Measurements from ENCODE around the gene LCE7A. TPM values are rescaled to one million over a fixed set of nuclear protein-coding genes. Genes with fewer than 3 reads are reported as not detected.

Gene LCE7A
- total RNA-seq (2022; extraction: Qiagen RNA extraction; ENCODE audit: low read depth) = not detected in 5 replicates

GRCh38 chr1:152859696-152860095, at the start of gene LCE7A:
Gene LCE7A (plus strand): TSS chr1:152859996. CDS start chr1:152860698, 702 bp downstream.

GRCh38 chr1:152811671-152812070, 48.1 kb upstream of the LCE7A start, which contains the start of gene LCE1B:
Gene LCE1B (plus strand): TSS chr1:152811971. CDS start chr1:152812447, 476 bp downstream.

GRCh38 chr1:152827173-152827572, 32.6 kb upstream of the LCE7A start, which contains the start of gene LCE1A:
Gene LCE1A (plus strand): TSS chr1:152827473. CDS start chr1:152827473, 0 bp downstream.

DNA sequence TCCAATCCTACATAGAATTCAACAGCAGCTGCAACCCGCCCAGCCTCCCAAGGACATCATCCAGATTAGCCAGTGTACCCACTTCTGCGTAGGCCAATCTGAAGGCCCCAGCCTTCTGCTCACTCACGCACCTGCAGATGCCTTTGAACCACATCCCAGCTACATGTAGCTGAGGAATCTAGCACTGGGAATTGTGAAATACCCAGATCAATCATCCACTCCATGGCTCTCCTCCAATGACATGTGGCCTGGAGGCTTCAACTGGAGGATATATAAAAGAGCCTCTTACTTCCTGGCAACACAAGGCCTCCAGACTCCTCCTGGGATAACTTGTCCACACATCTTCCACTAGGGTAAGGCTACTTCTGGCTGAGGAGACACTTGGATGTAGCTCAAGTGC, 17.2 kb upstream of the LCE7A start, which contains the start of gene LCE6A:
LCE6A (plus strand) TSS at position 301 of the 400 bp plus-strand sequence. CDS start 665 bp downstream, outside the sequence.

DNA sequence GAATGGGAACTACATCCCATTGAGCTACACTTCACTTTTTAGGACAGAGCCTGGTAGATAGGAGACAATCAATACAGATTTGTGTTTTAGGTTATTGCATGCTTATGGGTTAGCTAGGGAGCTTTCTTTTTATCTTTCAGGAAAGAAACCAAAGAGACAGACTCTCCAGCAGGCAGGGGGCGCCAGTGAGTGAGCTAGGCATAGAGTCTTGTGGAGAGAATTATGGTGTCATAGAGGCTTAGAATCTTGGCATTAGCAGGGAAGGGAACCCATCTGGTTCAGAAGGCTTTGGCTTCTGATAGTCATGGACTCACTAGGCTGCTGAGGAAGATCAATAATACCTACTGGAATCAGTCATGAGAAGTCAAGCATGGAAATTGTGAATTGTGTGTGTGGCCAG, 18.2 kb downstream of the LCE7A start, which contains the start of gene SMCP:
SMCP (plus strand) TSS at position 281 of the 400 bp plus-strand sequence. CDS start 6,101 bp downstream, outside the sequence.

DNA sequence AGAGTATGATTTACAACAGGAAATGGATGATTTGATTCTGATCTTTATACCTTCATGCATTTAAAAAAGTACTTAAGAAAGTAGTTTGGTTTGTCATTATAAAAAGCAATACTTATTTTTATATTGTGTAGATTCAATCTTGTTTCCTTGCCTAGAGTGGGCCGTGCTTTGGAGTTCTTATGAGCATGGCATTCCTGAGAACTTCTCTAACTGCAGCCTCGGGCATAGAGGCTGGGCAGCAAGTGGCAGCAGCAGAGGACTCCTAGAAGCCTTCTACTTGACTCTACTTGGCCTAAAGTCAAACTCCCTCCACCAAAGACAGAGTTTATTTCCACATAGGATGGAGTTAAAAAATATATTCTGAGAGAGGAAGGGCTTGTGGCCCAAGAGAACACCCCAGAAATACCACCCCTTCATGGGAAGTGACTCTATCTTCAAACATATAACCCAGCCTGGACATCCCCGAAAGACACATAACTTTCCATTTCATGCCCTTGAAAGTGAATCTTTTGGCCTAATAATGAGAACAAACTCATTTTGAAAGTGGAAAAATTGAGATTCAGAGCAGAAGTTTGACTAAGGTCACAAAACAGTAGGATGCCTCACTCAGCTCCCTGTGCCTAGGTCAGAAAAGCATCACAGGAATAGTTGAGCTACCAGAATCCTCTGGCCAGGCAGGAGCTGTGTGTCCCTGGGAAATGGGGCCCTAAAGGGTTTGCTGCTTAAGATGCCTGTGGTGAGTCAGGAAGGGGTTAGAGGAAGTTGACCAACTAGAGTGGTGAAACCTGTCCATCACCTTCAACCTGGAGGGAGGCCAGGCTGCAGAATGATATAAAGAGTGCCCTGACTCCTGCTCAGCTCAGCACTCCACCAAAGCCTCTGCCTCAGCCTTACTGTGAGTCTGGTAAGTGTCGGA, 48.1 kb downstream of the LCE7A start, which contains the start of gene IVL:
IVL (plus strand) TSS at position 861 of the 916 bp plus-strand sequence. CDS start 1,252 bp downstream, outside the sequence.

Other genes starting within 250 kb of the LCE7A start
- not detected in 5 replicates for gene LCE3B, start 246.2 kb upstream of the LCE7A start, total RNA-seq (2022; extraction: Qiagen RNA extraction; ENCODE audit: low read depth)
- gene LCE3A, start 236.9 kb upstream of the LCE7A start, total RNA-seq (2022; extraction: Qiagen RNA extraction; ENCODE audit: low read depth) = not detected in 5 replicates
- gene LCE2D, start 196.6 kb upstream of the LCE7A start, total RNA-seq (2022; extraction: Qiagen RNA extraction; ENCODE audit: low read depth) = not detected in 5 replicates
- gene LCE2C, start 184.7 kb upstream of the LCE7A start, total RNA-seq (2022; extraction: Qiagen RNA extraction; ENCODE audit: low read depth) = not detected in 5 replicates
- not detected in 5 replicates for gene LCE2B, start 173.9 kb upstream of the LCE7A start, total RNA-seq (2022; extraction: Qiagen RNA extraction; ENCODE audit: low read depth)
- not detected in 5 replicates for gene LCE2A, start 161.7 kb upstream of the LCE7A start, total RNA-seq (2022; extraction: Qiagen RNA extraction; ENCODE audit: low read depth)
- not detected in 5 replicates for gene LCE4A, start 151.8 kb upstream of the LCE7A start, total RNA-seq (2022; extraction: Qiagen RNA extraction; ENCODE audit: low read depth)
- gene KPRP, start 102.0 kb upstream of the LCE7A start, total RNA-seq (2022; extraction: Qiagen RNA extraction; ENCODE audit: low read depth) = not detected in 5 replicates
- gene LCE1F, start 84.9 kb upstream of the LCE7A start, total RNA-seq (2022; extraction: Qiagen RNA extraction; ENCODE audit: low read depth) = not detected in 5 replicates
- gene LCE1E, start 73.7 kb upstream of the LCE7A start, total RNA-seq (2022; extraction: Qiagen RNA extraction; ENCODE audit: low read depth) = 0.14 TPM in 1 of 5 replicates, not detected in the others
- gene LCE1D, start 63.3 kb upstream of the LCE7A start, total RNA-seq (2022; extraction: Qiagen RNA extraction; ENCODE audit: low read depth) = not detected in 5 replicates
- gene LCE1C, start 53.3 kb upstream of the LCE7A start, total RNA-seq (2022; extraction: Qiagen RNA extraction; ENCODE audit: low read depth) = not detected in 5 replicates
- not detected in 5 replicates for gene LCE1B, start 48.0 kb upstream of the LCE7A start, total RNA-seq (2022; extraction: Qiagen RNA extraction; ENCODE audit: low read depth)
- gene LCE1A, start 32.5 kb upstream of the LCE7A start, total RNA-seq (2022; extraction: Qiagen RNA extraction; ENCODE audit: low read depth) = not detected in 5 replicates
- not detected in 5 replicates for gene LCE6A, start 17.1 kb upstream of the LCE7A start, total RNA-seq (2022; extraction: Qiagen RNA extraction; ENCODE audit: low read depth)
- gene SMCP, start 18.3 kb downstream of the LCE7A start, total RNA-seq (2022; extraction: Qiagen RNA extraction; ENCODE audit: low read depth) = not detected in 5 replicates
- 0.08 TPM in 1 of 5 replicates, not detected in the others for gene IVL, start 48.5 kb downstream of the LCE7A start, total RNA-seq (2022; extraction: Qiagen RNA extraction; ENCODE audit: low read depth)
- not detected in 5 replicates for gene SPRR5, start 87.2 kb downstream of the LCE7A start, total RNA-seq (2022; extraction: Qiagen RNA extraction; ENCODE audit: low read depth)
- gene SPRR4, start 110.7 kb downstream of the LCE7A start, total RNA-seq (2022; extraction: Qiagen RNA extraction; ENCODE audit: low read depth) = not detected in 5 replicates
- gene SPRR1A, start 124.1 kb downstream of the LCE7A start, total RNA-seq (2022; extraction: Qiagen RNA extraction; ENCODE audit: low read depth) = not detected in 5 replicates
- not detected in 5 replicates for gene SPRR3, start 141.8 kb downstream of the LCE7A start, total RNA-seq (2022; extraction: Qiagen RNA extraction; ENCODE audit: low read depth)
- gene SPRR1B, start 171.2 kb downstream of the LCE7A start, total RNA-seq (2022; extraction: Qiagen RNA extraction; ENCODE audit: low read depth) = not detected in 5 replicates
- not detected in 5 replicates for gene SPRR2D, start 181.1 kb downstream of the LCE7A start, total RNA-seq (2022; extraction: Qiagen RNA extraction; ENCODE audit: low read depth)
- gene SPRR2A, start 197.5 kb downstream of the LCE7A start, total RNA-seq (2022; extraction: Qiagen RNA extraction; ENCODE audit: low read depth) = not detected in 5 replicates
- gene SPRR2B, start 211.6 kb downstream of the LCE7A start, total RNA-seq (2022; extraction: Qiagen RNA extraction; ENCODE audit: low read depth) = not detected in 5 replicates
- not detected in 5 replicates for gene SPRR2E, start 234.5 kb downstream of the LCE7A start, total RNA-seq (2022; extraction: Qiagen RNA extraction; ENCODE audit: low read depth)